HepG2 (cell line): ENCODE data around the gene SMIM1. TPM values are rescaled to one million over a fixed set of nuclear protein-coding genes. Genes with fewer than 3 reads are reported as not detected.
A peak's percentile ranks its signal among the peaks of the same experiment; 100 is the strongest.

Experiments used
- BRCA1 ChIP-seq: sonication (generic); formaldehyde crosslinking; IDR thresholded peaks from 2 replicates; pipeline ENCODE4 v1.4.0; 2020; ENCODE audit warnings: missing genetic modification reagents
- EED ChIP-seq: sonication (generic); formaldehyde crosslinking; IDR thresholded peaks from 2 replicates; pipeline ENCODE4 v1.5.0; 2020; ENCODE audit warnings: mild to moderate bottlenecking, missing genetic modification reagents
- FOXK2 ChIP-seq: fragments of 450-650 bp; IDR thresholded peaks from 2 replicates; pipeline ENCODE4 v1.6.1; 2016
- HOXA3 ChIP-seq: sonication (generic); formaldehyde crosslinking; IDR thresholded peaks from 2 replicates; pipeline ENCODE4 v1.5.0; 2020; ENCODE audit warnings: missing genetic modification reagents
- KDM2A ChIP-seq: sonication (generic); formaldehyde crosslinking; IDR thresholded peaks from 2 replicates; pipeline ENCODE4 v1.4.0; 2020; ENCODE audit warnings: low read depth, missing genetic modification reagents, borderline replicate concordance
- MATR3 ChIP-seq: sonication (generic); formaldehyde crosslinking; IDR thresholded peaks from 2 replicates; pipeline ENCODE4 v1.4.0; 2020; ENCODE audit warnings: missing genetic modification reagents
- REXO4 ChIP-seq: sonication (generic); formaldehyde crosslinking; IDR thresholded peaks from 2 replicates; pipeline ENCODE4 v1.8.0; 2022; ENCODE audit warnings: missing genetic modification reagents, mild to moderate bottlenecking, borderline replicate concordance
- SMAD3 ChIP-seq: sonication (generic); formaldehyde crosslinking; IDR thresholded peaks from 2 replicates; pipeline ENCODE4 v1.4.0; 2020; ENCODE audit warnings: missing genetic modification reagents
- SMARCC2 ChIP-seq: fragments of 450-650 bp; IDR thresholded peaks from 2 replicates; pipeline ENCODE4 v1.6.1; 2017; ENCODE audit warnings: antibody characterized with exemption, mild to moderate bottlenecking
- ZNF331 ChIP-seq: sonication (generic); formaldehyde crosslinking; IDR thresholded peaks from 2 replicates; pipeline ENCODE4 v1.4.0; 2020; ENCODE audit warnings: missing genetic modification reagents
- ZNF44 ChIP-seq: sonication (generic); formaldehyde crosslinking; IDR thresholded peaks from 2 replicates; pipeline ENCODE4 v1.5.1; 2020; ENCODE audit warnings: mild to moderate bottlenecking, missing genetic modification reagents
- ZNF484 ChIP-seq: sonication (generic); formaldehyde crosslinking; IDR thresholded peaks from 2 replicates; pipeline ENCODE4 v1.5.1; 2020; ENCODE audit warnings: mild to moderate bottlenecking, low read depth, missing genetic modification reagents, borderline replicate concordance
- polyA plus RNA-seq, 8 experiments: library from polyadenylated mRNA; depleted of rRNA in 3 of 8; stranded (reverse) in 7 of 8; unstranded in 1 of 8; fragments of >200 nt; fragmentation: Illumina TruSeq in 4 of 8; extraction: Trizol in 4 of 8; gene quantifications; 2 replicates each; pipeline versions ENCODE4 v1.2.1 to v1.2.3, GENCODE V29; 2011 to 2016; ENCODE audit warnings: low read depth in 4 of 8, missing spikeins in 1 of 8, mixed read lengths in 1 of 8; ENCODE audit not compliant: insufficient read depth in 1 of 8
- total RNA-seq, 5 experiments: library from RNA; depleted of rRNA; stranded (reverse); fragments of >200 nt; fragmentation: Illumina TruSeq; extraction: Trizol; gene quantifications; 2 replicates each; pipeline ENCODE4 v1.2.3, GENCODE V29; 2016; ENCODE audit warnings: low read depth in 1 of 5
- TF ChIP-seq, protein P1 (sequence below): sonication (generic); formaldehyde crosslinking; IDR thresholded peaks from 2 replicates; pipeline ENCODE4 v1.4.0; 2020; ENCODE audit warnings: mild to moderate bottlenecking, missing genetic modification reagents, borderline replicate concordance
- TF ChIP-seq, protein P2 (sequence below): IDR thresholded peaks from 2 replicates; pipeline ENCODE4 v1.6.1; 2016; ENCODE audit warnings: missing genetic modification reagents, missing compliant biosample characterization
- TF ChIP-seq, protein P3 (sequence below): sonication (generic); formaldehyde crosslinking; IDR thresholded peaks from 2 replicates; pipeline ENCODE4 v1.4.0; 2020; ENCODE audit warnings: missing genetic modification reagents
- TF ChIP-seq, protein P4 (sequence below): sonication (generic); formaldehyde crosslinking; IDR thresholded peaks from 2 replicates; pipeline ENCODE4 v1.8.0; 2022; ENCODE audit warnings: missing genetic modification reagents, mild to moderate bottlenecking, inconsistent platforms, borderline replicate concordance
- TF ChIP-seq, protein P5 (sequence below): sonication (generic); formaldehyde crosslinking; IDR thresholded peaks from 2 replicates; pipeline ENCODE4 v1.4.0; 2020; ENCODE audit warnings: low read depth, mild to moderate bottlenecking, missing genetic modification reagents
- TF ChIP-seq, protein P6 (sequence below): sonication (generic); formaldehyde crosslinking; IDR thresholded peaks from 2 replicates; pipeline ENCODE4 v1.4.0; 2020; ENCODE audit warnings: missing genetic modification reagents

SMIM1 gene
- total and polyA plus RNA-seq, 2 of the 13 experiments (the other 11 are each of a cell fraction or from before 2014, with no cell fraction given): 12.4 to 56.3 TPM

DNA sequence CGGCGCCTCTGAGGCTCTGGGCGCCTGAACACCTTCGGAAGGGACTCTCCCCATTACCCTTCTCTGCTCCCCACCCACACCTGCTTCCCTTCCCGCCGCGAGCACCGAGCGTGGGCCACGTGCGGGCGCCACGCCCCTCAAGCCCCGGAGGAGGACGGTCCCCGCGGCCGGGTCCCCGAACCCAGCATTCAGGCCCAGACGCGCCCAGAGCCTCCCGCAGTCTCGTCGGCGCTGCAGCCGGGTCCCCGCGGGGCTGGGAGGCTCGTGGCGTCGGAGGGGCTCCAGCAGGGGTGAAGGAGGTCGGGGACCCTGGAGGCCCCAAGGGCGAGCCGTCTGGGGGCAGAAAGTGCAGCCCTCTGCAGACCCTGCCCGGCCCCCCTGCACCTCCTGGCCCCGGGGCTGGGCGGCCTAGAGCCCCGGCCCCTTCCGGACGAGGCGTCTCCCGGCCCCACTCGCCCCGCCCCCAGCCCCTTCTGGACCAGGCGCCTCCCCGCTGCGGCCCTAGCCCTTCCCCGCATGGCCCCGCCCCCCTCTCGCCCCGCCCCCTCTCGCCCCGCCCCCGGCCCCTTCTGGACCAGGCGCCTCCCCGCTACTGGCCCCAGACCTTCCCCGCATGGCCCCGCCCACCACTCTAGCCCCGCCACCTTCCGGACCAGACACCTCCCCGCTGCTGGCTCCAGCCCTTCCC, 378 bp upstream of the SMIM1 start (continued):
- TF ChIP-seq ZNF331 (no peak), SMARCC2 (no peak), BRCA1 (no peak), FOXK2 (no peak), REXO4 (no peak), KDM2A (CRISPR knock-in tag) (no peak; the same call in 1 of the 2 replicates), EED (no peak; the same call in 1 of the 2 replicates), ZNF484 (no peak), MATR3 (CRISPR knock-in tag) (no peak), SMAD3 (CRISPR knock-in tag) (no peak), HOXA3 (CRISPR knock-in tag) (no peak; the same call in 1 of the 2 replicates), ZNF44 (CRISPR knock-in tag) (no peak)
- TF ChIP-seq, protein P1, sequence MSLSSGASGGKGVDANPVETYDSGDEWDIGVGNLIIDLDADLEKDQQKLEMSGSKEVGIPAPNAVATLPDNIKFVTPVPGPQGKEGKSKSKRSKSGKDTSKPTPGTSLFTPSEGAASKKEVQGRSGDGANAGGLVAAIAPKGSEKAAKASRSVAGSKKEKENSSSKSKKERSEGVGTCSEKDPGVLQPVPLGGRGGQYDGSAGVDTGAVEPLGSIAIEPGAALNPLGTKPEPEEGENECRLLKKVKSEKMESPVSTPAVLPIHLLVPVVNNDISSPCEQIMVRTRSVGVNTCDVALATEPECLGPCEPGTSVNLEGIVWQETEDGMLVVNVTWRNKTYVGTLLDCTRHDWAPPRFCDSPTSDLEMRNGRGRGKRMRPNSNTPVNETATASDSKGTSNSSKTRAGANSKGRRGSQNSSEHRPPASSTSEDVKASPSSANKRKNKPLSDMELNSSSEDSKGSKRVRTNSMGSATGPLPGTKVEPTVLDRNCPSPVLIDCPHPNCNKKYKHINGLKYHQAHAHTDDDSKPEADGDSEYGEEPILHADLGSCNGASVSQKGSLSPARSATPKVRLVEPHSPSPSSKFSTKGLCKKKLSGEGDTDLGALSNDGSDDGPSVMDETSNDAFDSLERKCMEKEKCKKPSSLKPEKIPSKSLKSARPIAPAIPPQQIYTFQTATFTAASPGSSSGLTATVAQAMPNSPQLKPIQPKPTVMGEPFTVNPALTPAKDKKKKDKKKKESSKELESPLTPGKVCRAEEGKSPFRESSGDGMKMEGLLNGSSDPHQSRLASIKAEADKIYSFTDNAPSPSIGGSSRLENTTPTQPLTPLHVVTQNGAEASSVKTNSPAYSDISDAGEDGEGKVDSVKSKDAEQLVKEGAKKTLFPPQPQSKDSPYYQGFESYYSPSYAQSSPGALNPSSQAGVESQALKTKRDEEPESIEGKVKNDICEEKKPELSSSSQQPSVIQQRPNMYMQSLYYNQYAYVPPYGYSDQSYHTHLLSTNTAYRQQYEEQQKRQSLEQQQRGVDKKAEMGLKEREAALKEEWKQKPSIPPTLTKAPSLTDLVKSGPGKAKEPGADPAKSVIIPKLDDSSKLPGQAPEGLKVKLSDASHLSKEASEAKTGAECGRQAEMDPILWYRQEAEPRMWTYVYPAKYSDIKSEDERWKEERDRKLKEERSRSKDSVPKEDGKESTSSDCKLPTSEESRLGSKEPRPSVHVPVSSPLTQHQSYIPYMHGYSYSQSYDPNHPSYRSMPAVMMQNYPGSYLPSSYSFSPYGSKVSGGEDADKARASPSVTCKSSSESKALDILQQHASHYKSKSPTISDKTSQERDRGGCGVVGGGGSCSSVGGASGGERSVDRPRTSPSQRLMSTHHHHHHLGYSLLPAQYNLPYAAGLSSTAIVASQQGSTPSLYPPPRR (CRISPR knock-in tag): no peak; the same call in 1 of the 2 replicates
- TF ChIP-seq, protein P2, sequence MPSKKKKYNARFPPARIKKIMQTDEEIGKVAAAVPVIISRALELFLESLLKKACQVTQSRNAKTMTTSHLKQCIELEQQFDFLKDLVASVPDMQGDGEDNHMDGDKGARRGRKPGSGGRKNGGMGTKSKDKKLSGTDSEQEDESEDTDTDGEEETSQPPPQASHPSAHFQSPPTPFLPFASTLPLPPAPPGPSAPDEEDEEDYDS (CRISPR knock-in tag): no peak; the same call in 1 of the 2 replicates
- TF ChIP-seq, protein P3, sequence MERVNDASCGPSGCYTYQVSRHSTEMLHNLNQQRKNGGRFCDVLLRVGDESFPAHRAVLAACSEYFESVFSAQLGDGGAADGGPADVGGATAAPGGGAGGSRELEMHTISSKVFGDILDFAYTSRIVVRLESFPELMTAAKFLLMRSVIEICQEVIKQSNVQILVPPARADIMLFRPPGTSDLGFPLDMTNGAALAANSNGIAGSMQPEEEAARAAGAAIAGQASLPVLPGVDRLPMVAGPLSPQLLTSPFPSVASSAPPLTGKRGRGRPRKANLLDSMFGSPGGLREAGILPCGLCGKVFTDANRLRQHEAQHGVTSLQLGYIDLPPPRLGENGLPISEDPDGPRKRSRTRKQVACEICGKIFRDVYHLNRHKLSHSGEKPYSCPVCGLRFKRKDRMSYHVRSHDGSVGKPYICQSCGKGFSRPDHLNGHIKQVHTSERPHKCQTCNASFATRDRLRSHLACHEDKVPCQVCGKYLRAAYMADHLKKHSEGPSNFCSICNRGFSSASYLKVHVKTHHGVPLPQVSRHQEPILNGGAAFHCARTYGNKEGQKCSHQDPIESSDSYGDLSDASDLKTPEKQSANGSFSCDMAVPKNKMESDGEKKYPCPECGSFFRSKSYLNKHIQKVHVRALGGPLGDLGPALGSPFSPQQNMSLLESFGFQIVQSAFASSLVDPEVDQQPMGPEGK (CRISPR knock-in tag): peak; percentile 68; the same call in 1 of the 2 replicates
- TF ChIP-seq, protein P4, sequence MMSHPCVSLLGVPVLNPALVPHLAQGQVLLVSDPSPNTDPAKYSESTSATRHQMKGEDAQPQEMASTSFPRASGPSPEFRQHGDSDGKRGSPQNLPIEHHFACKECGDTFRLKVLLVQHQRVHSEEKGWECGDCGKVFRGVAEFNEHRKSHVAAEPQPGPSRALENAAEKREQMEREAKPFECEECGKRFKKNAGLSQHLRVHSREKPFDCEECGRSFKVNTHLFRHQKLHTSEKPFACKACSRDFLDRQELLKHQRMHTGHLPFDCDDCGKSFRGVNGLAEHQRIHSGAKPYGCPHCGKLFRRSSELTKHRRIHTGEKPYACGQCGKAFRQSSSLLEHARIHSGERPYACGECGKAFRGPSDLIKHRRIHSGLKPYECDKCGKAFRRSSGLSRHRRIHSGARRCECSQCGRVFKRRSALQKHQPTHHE: no peak
- TF ChIP-seq, protein P5, sequence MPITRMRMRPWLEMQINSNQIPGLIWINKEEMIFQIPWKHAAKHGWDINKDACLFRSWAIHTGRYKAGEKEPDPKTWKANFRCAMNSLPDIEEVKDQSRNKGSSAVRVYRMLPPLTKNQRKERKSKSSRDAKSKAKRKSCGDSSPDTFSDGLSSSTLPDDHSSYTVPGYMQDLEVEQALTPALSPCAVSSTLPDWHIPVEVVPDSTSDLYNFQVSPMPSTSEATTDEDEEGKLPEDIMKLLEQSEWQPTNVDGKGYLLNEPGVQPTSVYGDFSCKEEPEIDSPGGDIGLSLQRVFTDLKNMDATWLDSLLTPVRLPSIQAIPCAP: no peak
- TF ChIP-seq, protein P6, sequence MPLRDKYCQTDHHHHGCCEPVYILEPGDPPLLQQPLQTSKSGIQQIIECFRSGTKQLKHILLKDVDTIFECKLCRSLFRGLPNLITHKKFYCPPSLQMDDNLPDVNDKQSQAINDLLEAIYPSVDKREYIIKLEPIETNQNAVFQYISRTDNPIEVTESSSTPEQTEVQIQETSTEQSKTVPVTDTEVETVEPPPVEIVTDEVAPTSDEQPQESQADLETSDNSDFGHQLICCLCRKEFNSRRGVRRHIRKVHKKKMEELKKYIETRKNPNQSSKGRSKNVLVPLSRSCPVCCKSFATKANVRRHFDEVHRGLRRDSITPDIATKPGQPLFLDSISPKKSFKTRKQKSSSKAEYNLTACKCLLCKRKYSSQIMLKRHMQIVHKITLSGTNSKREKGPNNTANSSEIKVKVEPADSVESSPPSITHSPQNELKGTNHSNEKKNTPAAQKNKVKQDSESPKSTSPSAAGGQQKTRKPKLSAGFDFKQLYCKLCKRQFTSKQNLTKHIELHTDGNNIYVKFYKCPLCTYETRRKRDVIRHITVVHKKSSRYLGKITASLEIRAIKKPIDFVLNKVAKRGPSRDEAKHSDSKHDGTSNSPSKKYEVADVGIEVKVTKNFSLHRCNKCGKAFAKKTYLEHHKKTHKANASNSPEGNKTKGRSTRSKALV (CRISPR knock-in tag): no peak; the same call in 1 of the 2 replicates
